Lower leg skin (tissue), 3 donors: Measurements from ENCODE around the gene GPATCH2.

ENCODE experiments used
- POLR2A ChIP-seq, 2 donors: fragments of 450-650 bp; IDR thresholded peaks; one replicate each; pipeline ENCODE4 v1.6.1; 2016 to 2017; ENCODE audit warnings: antibody characterized with exemption in 2 of 2, mild to moderate bottlenecking in 1 of 2, moderate library complexity in 1 of 2
- TF ChIP-seq, protein P1 (sequence below), 3 donors: fragments of 450-650 bp; IDR thresholded peaks; one replicate each; pipeline ENCODE4 v1.5.1; 2016; ENCODE audit warnings: antibody characterized with exemption in 3 of 3, mild to moderate bottlenecking in 3 of 3, moderate library complexity in 2 of 3

DNA sequence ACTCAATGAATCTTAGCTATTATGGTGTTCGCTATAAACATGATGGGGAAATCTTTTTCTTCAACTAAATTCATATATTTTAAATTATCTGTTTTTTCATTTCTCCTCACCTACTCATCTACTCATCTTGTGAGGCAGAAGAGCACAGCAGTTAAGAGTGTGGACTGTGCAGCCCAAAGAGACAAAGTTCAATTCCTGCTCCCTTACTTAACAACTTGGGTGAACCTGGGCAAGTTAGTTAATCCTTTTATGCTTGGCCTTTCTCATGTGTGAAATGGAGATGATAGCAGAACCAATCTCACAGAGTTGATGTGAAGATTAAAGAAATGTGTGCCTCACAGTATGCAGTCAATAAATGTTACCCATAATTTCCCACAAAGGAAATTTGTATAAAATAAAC, 168.2 kb downstream of the GPATCH2 start:
- no peak for TF ChIP-seq POLR2A (IDR thresholded peaks at IDR 0.05)
- TF ChIP-seq, protein P1, sequence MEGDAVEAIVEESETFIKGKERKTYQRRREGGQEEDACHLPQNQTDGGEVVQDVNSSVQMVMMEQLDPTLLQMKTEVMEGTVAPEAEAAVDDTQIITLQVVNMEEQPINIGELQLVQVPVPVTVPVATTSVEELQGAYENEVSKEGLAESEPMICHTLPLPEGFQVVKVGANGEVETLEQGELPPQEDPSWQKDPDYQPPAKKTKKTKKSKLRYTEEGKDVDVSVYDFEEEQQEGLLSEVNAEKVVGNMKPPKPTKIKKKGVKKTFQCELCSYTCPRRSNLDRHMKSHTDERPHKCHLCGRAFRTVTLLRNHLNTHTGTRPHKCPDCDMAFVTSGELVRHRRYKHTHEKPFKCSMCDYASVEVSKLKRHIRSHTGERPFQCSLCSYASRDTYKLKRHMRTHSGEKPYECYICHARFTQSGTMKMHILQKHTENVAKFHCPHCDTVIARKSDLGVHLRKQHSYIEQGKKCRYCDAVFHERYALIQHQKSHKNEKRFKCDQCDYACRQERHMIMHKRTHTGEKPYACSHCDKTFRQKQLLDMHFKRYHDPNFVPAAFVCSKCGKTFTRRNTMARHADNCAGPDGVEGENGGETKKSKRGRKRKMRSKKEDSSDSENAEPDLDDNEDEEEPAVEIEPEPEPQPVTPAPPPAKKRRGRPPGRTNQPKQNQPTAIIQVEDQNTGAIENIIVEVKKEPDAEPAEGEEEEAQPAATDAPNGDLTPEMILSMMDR (IDR thresholded peaks at IDR 0.05) = no peak
